Nucleus accumbens (tissue), 56 donors: ENCODE measurements around the gene NDEL1.
"Not testable (repeated sequence)": the region's sequence is repeated elsewhere in the genome, so short reads cannot be mapped to it uniquely, and the experiment has no call there.

Source experiments
- DNase-seq, 56 donors: peaks; one replicate each; lab custom pipeline; 2025; lab: John Stamatoyannopoulos, UW

The NDEL1 gene, protein sequence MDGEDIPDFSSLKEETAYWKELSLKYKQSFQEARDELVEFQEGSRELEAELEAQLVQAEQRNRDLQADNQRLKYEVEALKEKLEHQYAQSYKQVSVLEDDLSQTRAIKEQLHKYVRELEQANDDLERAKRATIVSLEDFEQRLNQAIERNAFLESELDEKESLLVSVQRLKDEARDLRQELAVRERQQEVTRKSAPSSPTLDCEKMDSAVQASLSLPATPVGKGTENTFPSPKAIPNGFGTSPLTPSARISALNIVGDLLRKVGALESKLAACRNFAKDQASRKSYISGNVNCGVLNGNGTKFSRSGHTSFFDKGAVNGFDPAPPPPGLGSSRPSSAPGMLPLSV

GRCh38 chr17:8435245-8436168 is at the start of gene NDEL1:
Gene NDEL1, plus strand, starts transcription at chr17:8435884. Its CDS starts 8,388 bp downstream, at chr17:8444272.
- DNase-seq = peak; percentile 84 to 99 (median 97)

DNA sequence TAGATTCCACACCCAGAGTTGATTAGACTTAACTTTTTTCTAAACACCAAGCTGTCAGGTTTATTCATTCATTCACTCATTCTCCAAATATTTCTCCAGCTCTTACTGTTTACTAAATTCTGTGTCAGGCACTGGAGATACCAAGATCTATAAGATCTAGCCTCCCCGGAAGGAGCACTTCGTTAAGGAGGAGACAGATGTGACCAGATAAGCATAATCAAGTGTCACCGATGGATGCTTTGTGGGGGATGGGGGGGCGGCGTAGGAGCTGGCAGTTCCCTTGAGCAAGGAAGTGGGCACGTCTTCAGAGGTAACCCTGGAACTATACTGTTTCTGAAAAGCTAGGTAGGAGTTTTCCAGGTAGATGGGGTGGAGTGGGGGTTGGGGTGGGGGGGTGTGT is 48.8 kb upstream of the NDEL1 start:
- no peak for DNase-seq

GRCh38 chr17:8387914-8388651 is 47.6 kb upstream of the NDEL1 start:
- no peak for DNase-seq

GRCh38 chr17:8391711-8392110 is 44.0 kb upstream of the NDEL1 start:
- DNase-seq = no peak

DNA sequence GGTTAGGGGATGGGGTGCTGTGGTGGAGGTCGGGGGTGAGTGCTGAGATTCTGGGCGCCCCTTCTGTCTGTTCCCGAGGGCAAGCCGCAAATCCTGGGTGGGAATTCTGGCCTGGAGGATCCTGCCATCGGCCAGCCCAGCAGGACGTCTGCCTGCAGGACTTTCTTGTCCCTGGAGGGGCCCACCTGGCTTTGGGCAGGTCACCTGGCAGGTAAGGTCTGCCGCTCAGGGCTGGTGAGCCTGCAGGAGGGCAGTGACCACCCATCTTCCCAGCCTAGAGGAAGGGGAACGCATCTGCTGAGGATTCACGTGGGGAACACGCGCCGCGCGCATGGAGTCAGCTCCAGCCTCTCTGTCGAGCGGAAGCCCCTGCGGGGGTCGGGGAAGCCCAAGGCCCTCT is 43.4 kb upstream of the NDEL1 start:
- DNase-seq = no peak

DNA sequence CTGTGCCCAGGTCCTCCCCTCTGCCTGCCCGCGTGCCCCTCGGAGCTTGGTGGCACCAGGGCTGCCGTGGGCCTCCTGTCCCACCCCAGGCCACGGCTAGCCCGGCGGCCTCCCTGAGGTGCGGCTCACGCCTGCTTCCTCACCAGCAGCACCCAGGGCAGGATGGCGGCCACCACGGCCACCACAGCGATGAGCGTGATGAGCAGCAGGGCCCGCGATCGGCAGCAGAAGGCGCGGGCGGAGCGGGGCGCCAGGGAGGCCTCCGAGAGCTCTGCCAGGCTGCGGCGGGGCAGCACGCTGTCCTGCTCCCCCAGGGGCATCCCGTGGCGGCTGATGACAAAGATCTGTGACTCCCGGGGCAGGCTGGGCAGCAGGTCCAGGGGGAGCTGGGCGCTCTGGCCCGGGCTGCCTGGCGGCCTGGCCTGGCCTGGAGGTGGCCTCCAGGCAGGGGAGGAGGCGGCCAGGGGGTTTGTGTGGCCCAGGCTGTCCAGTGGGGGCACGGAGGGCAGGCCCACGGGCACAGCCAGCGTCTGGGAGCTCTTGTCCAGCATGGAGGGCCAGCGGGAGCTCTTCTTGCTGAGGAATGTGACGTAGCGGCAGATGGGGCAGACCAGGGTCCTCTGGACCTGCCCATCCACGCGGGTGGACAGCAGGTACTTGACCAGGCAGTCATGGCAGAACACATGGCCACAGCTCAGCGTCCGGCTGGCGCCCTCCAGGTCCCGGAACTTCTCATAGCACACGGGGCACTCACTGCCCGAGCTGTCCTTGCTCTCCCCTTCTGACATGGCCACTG is 42.8 kb upstream of the NDEL1 start:
- no peak for DNase-seq

DNA sequence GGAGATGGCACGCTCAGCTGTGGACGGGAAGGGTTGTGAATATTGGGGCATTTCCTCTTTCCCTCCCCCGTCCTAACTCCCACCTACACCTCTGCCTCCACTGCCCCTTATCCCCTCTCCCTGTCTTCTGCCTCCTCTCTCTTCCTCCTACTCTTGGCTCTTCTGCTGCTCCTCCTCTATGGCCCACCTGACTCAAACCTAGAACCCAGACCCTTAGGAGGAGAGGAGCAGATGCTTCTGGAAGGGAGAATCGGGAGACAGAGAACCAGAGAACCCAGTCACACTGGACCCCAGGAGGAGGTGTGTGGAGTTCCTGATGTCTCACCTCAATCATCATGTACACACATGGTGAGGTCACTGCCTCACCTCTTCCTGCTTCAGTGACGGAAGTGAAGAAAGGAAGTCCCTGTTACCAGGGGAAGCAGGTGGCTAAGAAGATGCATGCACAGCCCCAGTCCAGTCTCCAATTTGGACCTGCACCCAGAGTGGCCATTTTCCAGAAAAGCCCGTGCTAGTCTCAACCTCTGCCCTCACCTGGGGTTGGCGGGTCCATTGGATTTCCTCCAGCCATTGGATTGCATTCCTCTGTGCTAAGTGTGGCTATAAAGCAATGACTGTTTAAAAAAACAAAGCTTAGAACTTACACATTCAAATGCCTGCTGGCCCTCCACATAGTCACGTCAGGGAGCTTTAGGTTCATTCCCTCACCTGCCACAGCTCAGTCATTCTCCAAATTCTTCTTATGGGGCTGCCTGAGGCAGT is 42.0 kb upstream of the NDEL1 start:
- DNase-seq = no peak

DNA sequence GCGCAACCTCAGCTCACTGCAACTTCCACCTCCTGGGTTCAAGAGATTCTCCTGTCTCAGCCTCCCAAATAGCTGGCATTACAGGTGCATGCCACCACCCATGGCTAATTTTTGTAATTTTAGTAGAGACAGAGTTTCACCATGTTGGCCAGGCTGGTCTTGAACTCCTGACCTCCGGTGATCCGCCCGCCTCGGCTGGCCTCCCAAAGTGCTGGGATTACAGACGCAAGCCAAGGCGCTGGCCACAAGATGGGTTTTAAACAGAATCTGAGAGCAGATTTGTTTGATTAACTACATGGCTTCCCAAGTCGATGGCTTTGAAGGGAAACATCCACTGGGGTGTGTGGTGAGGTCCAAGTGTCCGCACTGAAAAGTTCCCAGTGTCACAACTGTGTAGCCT is 41.2 kb upstream of the NDEL1 start:
- not testable (repeated sequence) for DNase-seq

DNA sequence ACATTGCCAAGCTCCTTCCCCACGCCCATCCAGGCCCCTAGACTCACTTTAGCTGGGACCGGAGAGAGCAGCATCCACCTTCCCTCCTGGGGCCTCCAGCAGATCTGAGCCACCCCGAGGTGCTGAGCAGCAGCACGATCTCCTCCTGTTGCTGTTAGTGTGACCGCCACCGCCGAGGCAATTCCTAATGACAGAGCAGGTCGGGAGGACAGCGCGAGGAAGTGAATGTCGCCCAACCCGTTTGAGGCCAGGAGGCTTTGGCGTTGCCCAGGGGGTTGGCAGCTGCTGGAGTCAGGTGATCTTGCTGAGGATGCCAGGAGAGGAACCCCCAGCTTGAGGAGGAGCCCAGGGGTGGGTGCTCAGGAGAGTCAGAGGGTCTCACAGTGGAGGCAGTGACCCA is 38.0 kb upstream of the NDEL1 start, which contains the start of gene RNF222:
Gene RNF222 (minus strand): TSS at position 192 of the 400 bp plus-strand sequence. CDS start 4,366 bp downstream, outside the sequence.
- DNase-seq = no peak

- no peak for DNase-seq
These were observed 36.7 kb upstream of the NDEL1 start for GRCh38 chr17:8398980-8399379.

GRCh38 chr17:8401107-8401506 is 34.6 kb upstream of the NDEL1 start:
- no peak for DNase-seq

GRCh38 chr17:8402921-8403536 is 32.7 kb upstream of the NDEL1 start:
- DNase-seq = no peak

GRCh38 chr17:8405499-8406016 is 30.1 kb upstream of the NDEL1 start:
- no peak for DNase-seq

DNA sequence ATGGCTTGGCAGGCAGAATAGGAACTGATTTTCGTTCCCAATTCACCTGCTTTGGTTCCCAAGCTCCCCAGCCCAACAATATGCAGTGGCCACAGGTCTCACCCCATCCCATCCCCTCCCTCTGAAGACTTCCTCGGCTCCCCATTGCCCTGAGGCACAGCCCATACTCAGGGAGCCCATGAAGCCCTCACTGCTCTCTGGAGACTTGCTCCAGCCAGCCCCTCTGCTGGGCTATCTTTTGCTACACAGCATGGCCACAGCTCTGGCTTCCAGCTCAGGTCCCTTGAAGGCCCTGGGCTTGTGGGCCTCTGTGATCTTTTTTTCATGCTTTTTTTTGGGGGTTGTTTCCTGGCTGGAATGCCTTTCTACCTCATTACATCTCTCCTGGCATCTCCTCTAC is 29.5 kb upstream of the NDEL1 start:
- DNase-seq = no peak

GRCh38 chr17:8408371-8408770 is 27.3 kb upstream of the NDEL1 start:
- DNase-seq = no peak

DNA sequence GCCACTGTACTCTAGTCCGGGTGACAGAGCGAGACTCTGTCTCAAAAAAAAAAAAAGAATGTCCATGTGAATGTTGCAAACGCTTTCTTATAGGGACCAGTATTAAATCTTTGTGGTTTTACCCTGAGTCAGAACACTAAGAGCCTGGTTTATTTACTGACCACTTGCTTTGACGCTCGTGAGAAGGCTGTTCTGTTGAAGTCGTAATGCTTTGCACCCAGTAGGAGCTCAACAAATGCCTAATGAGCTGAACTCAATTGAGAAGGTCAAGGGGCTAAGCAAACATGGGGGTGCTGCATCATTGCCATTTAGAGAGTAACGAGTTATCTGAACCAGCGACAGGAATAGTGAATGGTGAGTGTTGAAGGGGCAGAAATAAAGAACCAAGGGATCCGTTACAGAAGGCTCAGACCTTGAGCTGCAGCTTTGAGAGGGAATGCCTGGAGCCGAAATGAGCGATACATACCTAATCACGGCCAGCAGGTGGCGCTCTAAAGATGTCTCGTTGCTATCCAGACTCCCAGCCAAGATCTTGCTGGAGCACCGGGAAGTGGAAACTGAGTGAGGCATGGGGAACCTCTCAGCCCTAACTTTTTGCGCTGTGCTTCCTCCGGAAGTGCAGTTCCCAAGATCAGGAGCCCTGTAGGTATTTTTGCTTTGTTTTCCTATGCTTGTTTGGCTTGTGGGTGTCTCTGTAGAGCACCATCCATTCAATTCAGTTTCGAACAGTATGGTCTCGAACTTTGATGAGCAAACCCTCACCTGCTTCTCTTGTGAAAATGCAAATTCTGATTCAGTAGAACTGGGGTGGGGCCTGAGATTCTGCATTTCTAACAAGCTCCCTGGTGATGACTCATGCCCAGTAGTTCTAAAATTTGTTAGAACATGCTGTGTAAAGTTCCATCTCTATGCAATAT is 25.5 kb upstream of the NDEL1 start:
- DNase-seq = peak in 55 of 56 donors; percentile 3 to 92 (median 71)

GRCh38 chr17:8410883-8411238 is 24.8 kb upstream of the NDEL1 start:
- DNase-seq = no peak
